ENCODE results near the gene RMDN2.

- TF ChIP-seq POLR2A (IDR thresholded peaks at IDR 0.05; ENCODE audit: extremely low read depth, insufficient read length) (no peak), CTCF (IDR thresholded peaks at IDR 0.05; ENCODE audit: low read depth, low read length) (no peak), MYC (IDR thresholded peaks at IDR 0.05; ENCODE audit: low read depth, low read length) (no peak), MAX (IDR thresholded peaks at IDR 0.05; ENCODE audit: low read depth, low read length) (no peak)
Observed at GRCh38 chr2:38016219-38016618, 91.1 kb downstream of the RMDN2 start.

Measured in NB4 (cell line).